ENCODE data around the gene GLP1R.

GRCh38 chr6:39130691-39131090, 82.1 kb downstream of the GLP1R start:
- TF ChIP-seq GATA3 (IDR thresholded peaks at IDR 0.05; ENCODE audit: low read depth, low read length) (no peak), GATA2 (IDR thresholded peaks at IDR 0.05; ENCODE audit: low read depth, low read length) (no peak)

Data from SH-SY5Y (cell line).